HepG2 (cell line): ENCODE results near the gene ATRNL1. TPM values are rescaled to one million over a fixed set of nuclear protein-coding genes. Genes with fewer than 3 reads are reported as not detected.

Experiments used
- ATAC-seq: fragments of 200-7000 bp; cut with Tn5 transposase; 3 replicates; pipeline ENCODE4 v1.9.1; 2020; ENCODE audit warnings: mild to moderate bottlenecking, moderate library complexity
- BruUV-seq: library from RNA; stranded (reverse); fragments of 400-500 nt; replicated peaks from 2 replicates; lab custom pipeline; 2021; lab: Mats Ljungman, UMichigan
- CTCF ChIA-PET: fragments of 300-600 bp; formaldehyde crosslinking; extraction: SDS; loops from one replicate; lab custom pipeline; 2021; ENCODE audit warnings: low total read pairs, inconsistent platforms, low intra/inter-chr PET ratio; lab: Yijun Ruan, JAX
- POLR2A ChIA-PET: fragments of 350-600 bp; sonication (Branson Sonifier 250); formaldehyde crosslinking; loops from one replicate; lab custom pipeline; 2020; ENCODE audit warnings: antibody characterized with exemption, inconsistent platforms; lab: Yijun Ruan, JAX
- DNase-seq: peaks from one replicate; pipeline ENCODE4 v3.0.0-alpha.2; 2015; ENCODE audit warnings: low spot score
- FAIRE-seq: peaks from 3 replicates; lab custom pipeline; 2011; peaks lifted over from hg19 to GRCh38; lab: Jason Lieb, UNC
- H2AFZ ChIP-seq: one replicate; pipeline ENCODE4 v1.6.1; 2011; ENCODE audit warnings: low read length, inconsistent platforms
- H3K27ac ChIP-seq: fragments of 300-600 bp; 3 replicates; pipeline ENCODE4 v1.8.0; 2011; ENCODE audit warnings: mixed run types, mild to moderate bottlenecking, mixed read lengths, low read length, inconsistent platforms; ENCODE audit not compliant: insufficient read depth; ENCODE audit errors: extremely low read length
- H3K27me3 ChIP-seq, 2 experiments: fragments of 200-600 bp in 1 of 2; 2 replicates in 1 of 2; 3 replicates in 1 of 2; pipeline versions ENCODE4 v1.6.0 to v1.8.0; 2011; ENCODE audit warnings: low read length in 2 of 2, mild to moderate bottlenecking in 2 of 2, moderate library complexity in 2 of 2, inconsistent platforms in 1 of 2; ENCODE audit not compliant: insufficient read depth in 2 of 2, control insufficient read depth in 1 of 2
- H3K36me3 ChIP-seq, 2 experiments: fragments of 200-600 bp in 1 of 2; replicated peaks in 1 of 2; 2 replicates in 1 of 2; 3 replicates in 1 of 2; pipeline versions ENCODE4 v1.5.1 to v1.8.0; 2011; ENCODE audit warnings: low read length in 2 of 2, inconsistent platforms in 1 of 2; ENCODE audit not compliant: insufficient read depth in 2 of 2, control insufficient read depth in 1 of 2
- H3K4me1 ChIP-seq: 2 replicates; pipeline ENCODE4 v1.5.1; 2012; ENCODE audit warnings: low read length, inconsistent platforms; ENCODE audit not compliant: insufficient read depth
- H3K4me2 ChIP-seq: 2 replicates; pipeline ENCODE4 v1.6.0; 2011; ENCODE audit warnings: low read depth, low read length, inconsistent platforms
- H3K4me3 ChIP-seq, 3 experiments: fragments of 200-600 bp in 1 of 3; sonication (generic), shearing (Covaris generic) in 1 of 3; replicated peaks in 1 of 3; 2 replicates each; pipeline ENCODE4 v1.5.1; 2011 to 2016; ENCODE audit warnings: low read length in 3 of 3, inconsistent platforms in 2 of 3, low read depth in 2 of 3, mild to moderate bottlenecking in 2 of 3, control low read depth in 1 of 3, mixed read lengths in 1 of 3; ENCODE audit not compliant: insufficient read depth in 1 of 3
- H3K79me2 ChIP-seq: one replicate; pipeline ENCODE4 v1.6.1; 2011; ENCODE audit warnings: low read length, inconsistent platforms; ENCODE audit not compliant: insufficient read depth
- H3K9ac ChIP-seq: 2 replicates; pipeline ENCODE4 v1.6.0; 2011; ENCODE audit warnings: mild to moderate bottlenecking, low read depth, low read length, inconsistent platforms; ENCODE audit not compliant: insufficient read depth
- H3K9me3 ChIP-seq: 2 replicates; pipeline ENCODE4 v1.5.1; 2012; ENCODE audit warnings: mild to moderate bottlenecking, low read length
- H4K20me1 ChIP-seq: 2 replicates; pipeline ENCODE4 v1.6.0; 2011; ENCODE audit warnings: inconsistent platforms, mild to moderate bottlenecking, low read length, moderate library complexity; ENCODE audit not compliant: insufficient read depth
- CEBPG ChIP-seq: IDR thresholded peaks from 2 replicates; pipeline ENCODE4 v1.6.1; 2016
- ZNF329 ChIP-seq: sonication (generic); formaldehyde crosslinking; IDR thresholded peaks from 2 replicates; pipeline ENCODE4 v1.9.0; 2021; ENCODE audit warnings: low read depth, mild to moderate bottlenecking, missing genetic modification reagents
- ZNF83 ChIP-seq: sonication (generic); formaldehyde crosslinking; IDR thresholded peaks from 2 replicates; pipeline ENCODE4 v1.4.0; 2020; ENCODE audit warnings: missing genetic modification reagents, mild to moderate bottlenecking, borderline replicate concordance
- WGBS: methylation state at CpG from one replicate; pipeline ENCODE4 v1.1.6; 2017; ENCODE audit warnings: low lambda C conversion rate; 5-methylcytosine and 5-hydroxymethylcytosine counted together
- in situ Hi-C: cut with HindIII; loops from 2 replicates; pipeline ENCODE4 v1.10.0; 2017; ENCODE audit warnings: low pct_unique_long_range_greater_than_20kb; ENCODE audit not compliant: extremely low pct_ligation_motif_present
- intact Hi-C: fragments of 100-400 bp; cut with micrococcal nuclease; formaldehyde crosslinking; loops from one replicate; pipeline ENCODE4 v1.10.0; 2022; ENCODE audit not compliant: unreplicated experiment
- polyA plus RNA-seq, 8 experiments: library from polyadenylated mRNA; depleted of rRNA in 3 of 8; stranded (reverse) in 7 of 8; unstranded in 1 of 8; fragments of >200 nt; fragmentation: Illumina TruSeq in 4 of 8; extraction: Trizol in 4 of 8; gene quantifications; 2 replicates each; pipeline versions ENCODE4 v1.2.1 to v1.2.3, GENCODE V29; 2011 to 2016; ENCODE audit warnings: low read depth in 4 of 8, missing spikeins in 1 of 8, mixed read lengths in 1 of 8; ENCODE audit not compliant: insufficient read depth in 1 of 8
- total RNA-seq, 5 experiments: library from RNA; depleted of rRNA; stranded (reverse); fragments of >200 nt; fragmentation: Illumina TruSeq; extraction: Trizol; gene quantifications; 2 replicates each; pipeline ENCODE4 v1.2.3, GENCODE V29; 2016; ENCODE audit warnings: low read depth in 1 of 5
- TF ChIP-seq, protein P1 (sequence below), 2 experiments: sonication (generic) in 1 of 2; formaldehyde crosslinking in 1 of 2; IDR thresholded peaks; 2 replicates each; pipeline versions ENCODE4 v1.5.1 to v1.6.1; 2011 to 2020; ENCODE audit warnings: borderline replicate concordance in 1 of 2, low read depth in 1 of 2, low read length in 1 of 2, mild to moderate bottlenecking in 1 of 2, missing genetic modification reagents in 1 of 2, moderate library complexity in 1 of 2
- TF ChIP-seq, protein P2 (sequence below): sonication (generic); formaldehyde crosslinking; IDR thresholded peaks from 2 replicates; pipeline ENCODE4 v1.4.0; 2020; ENCODE audit warnings: mild to moderate bottlenecking, missing genetic modification reagents

ATRNL1 gene
- total and polyA plus RNA-seq, 2 of the 13 experiments (the other 11 are each of a cell fraction or from before 2014, with no cell fraction given): 0.04 TPM; not detected in 1

DNA sequence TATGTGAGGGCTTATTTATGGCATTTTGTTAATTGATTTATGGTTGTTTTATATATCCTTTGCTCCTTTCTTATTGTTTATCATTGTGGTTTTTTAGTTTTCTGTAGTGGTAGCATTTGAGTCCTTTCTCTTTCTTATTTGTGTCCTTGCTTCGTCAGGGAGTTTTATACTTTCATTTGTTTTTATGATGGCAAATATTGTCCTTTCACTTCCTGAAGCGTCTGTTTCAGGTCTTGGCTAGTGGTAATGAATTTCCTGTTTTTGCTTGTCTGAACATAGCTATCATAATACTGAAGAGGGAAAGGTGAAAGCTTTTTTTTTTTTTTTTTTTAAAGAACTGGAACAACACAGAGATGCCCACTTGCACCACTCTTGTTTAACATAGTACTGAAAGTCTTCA is 228.2 kb downstream of the ATRNL1 start:
- no peak overlapping the region for H3K9ac ChIP-seq
- TF ChIP-seq ZNF329 (CRISPR knock-in tag) (no peak), ZNF83 (no peak), CEBPG (no peak)
- TF ChIP-seq, protein P1, sequence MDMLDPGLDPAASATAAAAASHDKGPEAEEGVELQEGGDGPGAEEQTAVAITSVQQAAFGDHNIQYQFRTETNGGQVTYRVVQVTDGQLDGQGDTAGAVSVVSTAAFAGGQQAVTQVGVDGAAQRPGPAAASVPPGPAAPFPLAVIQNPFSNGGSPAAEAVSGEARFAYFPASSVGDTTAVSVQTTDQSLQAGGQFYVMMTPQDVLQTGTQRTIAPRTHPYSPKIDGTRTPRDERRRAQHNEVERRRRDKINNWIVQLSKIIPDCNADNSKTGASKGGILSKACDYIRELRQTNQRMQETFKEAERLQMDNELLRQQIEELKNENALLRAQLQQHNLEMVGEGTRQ (IDR thresholded peaks at IDR 0.05; ENCODE audit: low read depth, low read length): no peak
- TF ChIP-seq, protein P1 (CRISPR knock-in tag; IDR thresholded peaks at IDR 0.05; ENCODE audit: borderline replicate concordance): no peak
- TF ChIP-seq, protein P2, sequence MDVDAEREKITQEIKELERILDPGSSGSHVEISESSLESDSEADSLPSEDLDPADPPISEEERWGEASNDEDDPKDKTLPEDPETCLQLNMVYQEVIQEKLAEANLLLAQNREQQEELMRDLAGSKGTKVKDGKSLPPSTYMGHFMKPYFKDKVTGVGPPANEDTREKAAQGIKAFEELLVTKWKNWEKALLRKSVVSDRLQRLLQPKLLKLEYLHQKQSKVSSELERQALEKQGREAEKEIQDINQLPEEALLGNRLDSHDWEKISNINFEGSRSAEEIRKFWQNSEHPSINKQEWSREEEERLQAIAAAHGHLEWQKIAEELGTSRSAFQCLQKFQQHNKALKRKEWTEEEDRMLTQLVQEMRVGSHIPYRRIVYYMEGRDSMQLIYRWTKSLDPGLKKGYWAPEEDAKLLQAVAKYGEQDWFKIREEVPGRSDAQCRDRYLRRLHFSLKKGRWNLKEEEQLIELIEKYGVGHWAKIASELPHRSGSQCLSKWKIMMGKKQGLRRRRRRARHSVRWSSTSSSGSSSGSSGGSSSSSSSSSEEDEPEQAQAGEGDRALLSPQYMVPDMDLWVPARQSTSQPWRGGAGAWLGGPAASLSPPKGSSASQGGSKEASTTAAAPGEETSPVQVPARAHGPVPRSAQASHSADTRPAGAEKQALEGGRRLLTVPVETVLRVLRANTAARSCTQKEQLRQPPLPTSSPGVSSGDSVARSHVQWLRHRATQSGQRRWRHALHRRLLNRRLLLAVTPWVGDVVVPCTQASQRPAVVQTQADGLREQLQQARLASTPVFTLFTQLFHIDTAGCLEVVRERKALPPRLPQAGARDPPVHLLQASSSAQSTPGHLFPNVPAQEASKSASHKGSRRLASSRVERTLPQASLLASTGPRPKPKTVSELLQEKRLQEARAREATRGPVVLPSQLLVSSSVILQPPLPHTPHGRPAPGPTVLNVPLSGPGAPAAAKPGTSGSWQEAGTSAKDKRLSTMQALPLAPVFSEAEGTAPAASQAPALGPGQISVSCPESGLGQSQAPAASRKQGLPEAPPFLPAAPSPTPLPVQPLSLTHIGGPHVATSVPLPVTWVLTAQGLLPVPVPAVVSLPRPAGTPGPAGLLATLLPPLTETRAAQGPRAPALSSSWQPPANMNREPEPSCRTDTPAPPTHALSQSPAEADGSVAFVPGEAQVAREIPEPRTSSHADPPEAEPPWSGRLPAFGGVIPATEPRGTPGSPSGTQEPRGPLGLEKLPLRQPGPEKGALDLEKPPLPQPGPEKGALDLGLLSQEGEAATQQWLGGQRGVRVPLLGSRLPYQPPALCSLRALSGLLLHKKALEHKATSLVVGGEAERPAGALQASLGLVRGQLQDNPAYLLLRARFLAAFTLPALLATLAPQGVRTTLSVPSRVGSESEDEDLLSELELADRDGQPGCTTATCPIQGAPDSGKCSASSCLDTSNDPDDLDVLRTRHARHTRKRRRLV: no peak
- no peaks in the 10 kb centered on the region for H3K4me1 ChIP-seq
- peaks cover 5% of the 10 kb centered on the region; the same call in 1 of the 2 replicates for H3K9me3 ChIP-seq
- H3K79me2 ChIP-seq: no peaks in the 10 kb centered on the region
- no peak overlapping the region for H3K4me2 ChIP-seq
- H3K36me3 ChIP-seq: no peaks in the 10 kb centered on the region
- no peak overlapping the region for H3K27ac ChIP-seq
- no TSS peak for BruUV-seq
- ATAC-seq: no peak
- POLR2A ChIA-PET: no interaction called here
- in situ Hi-C loops: no loop called here
- DNase-seq: no peak
- no peaks in the 10 kb centered on the region for H3K27me3 ChIP-seq
- CTCF ChIA-PET: no interaction called here
- FAIRE-seq: no peak
- H2AFZ ChIP-seq: no peak overlapping the region
- intact Hi-C loops: no loop called here
- WGBS: 2% methylated on average over 2 of the region's 2 CpGs
- H4K20me1 ChIP-seq: no peaks in the 10 kb centered on the region
- no peak overlapping the region for H3K4me3 ChIP-seq
